GM21526 (cell line): ENCODE results near the gene RMI2.

Experiments
- ATAC-seq: cut with Tn5 transposase; IDR thresholded peaks from one replicate; pipeline ENCODE4 v1.9.1; 2021; ENCODE audit warnings: moderate library complexity; ENCODE audit not compliant: unreplicated experiment, low FRiP score

Gene RMI2

GRCh38 chr16:11309895-11310633 lies 35.2 kb upstream of the RMI2 start:
- no peak for ATAC-seq

GRCh38 chr16:11310634-11310977 lies 34.7 kb upstream of the RMI2 start:
- ATAC-seq: no peak

GRCh38 chr16:11310997-11311561 lies 34.2 kb upstream of the RMI2 start:
- no peak for ATAC-seq

DNA sequence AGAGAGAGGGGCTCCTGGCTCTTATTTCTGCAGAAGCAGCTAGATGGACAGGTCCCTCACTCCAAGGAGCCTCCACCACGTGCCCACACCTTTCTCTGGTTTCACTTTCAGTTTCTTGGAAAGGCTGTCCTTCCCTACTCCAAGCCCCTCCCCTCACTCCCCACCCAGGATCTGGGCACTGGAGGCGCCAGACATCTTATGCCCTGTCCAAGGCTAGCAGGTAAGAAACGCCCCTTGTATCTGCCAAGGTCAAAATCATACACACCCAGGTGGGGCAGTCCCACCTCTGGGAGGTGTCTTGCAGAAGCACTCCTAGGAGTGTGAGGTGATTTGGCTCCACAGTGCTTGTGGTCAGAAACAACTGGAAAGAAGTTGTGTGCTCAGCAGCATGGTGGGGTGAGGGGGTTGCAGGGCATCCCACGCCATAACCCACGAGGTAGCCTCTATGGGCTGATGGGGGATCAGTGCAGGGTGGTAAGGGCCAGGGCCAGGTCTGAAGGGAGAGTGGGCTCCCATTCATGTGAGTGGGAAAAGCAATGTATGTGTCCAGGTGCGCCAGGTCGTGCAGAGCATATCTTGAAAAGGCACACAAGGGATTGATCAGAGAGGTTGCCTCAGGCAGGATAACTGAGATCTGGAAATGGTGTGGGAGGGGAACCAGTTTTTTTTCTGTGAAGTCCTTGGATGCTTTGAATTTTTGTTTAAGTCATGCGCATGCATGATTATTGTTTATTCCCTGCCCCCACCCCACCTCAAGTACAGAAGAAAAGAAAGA lies 32.4 kb upstream of the RMI2 start:
- no peak for ATAC-seq

DNA sequence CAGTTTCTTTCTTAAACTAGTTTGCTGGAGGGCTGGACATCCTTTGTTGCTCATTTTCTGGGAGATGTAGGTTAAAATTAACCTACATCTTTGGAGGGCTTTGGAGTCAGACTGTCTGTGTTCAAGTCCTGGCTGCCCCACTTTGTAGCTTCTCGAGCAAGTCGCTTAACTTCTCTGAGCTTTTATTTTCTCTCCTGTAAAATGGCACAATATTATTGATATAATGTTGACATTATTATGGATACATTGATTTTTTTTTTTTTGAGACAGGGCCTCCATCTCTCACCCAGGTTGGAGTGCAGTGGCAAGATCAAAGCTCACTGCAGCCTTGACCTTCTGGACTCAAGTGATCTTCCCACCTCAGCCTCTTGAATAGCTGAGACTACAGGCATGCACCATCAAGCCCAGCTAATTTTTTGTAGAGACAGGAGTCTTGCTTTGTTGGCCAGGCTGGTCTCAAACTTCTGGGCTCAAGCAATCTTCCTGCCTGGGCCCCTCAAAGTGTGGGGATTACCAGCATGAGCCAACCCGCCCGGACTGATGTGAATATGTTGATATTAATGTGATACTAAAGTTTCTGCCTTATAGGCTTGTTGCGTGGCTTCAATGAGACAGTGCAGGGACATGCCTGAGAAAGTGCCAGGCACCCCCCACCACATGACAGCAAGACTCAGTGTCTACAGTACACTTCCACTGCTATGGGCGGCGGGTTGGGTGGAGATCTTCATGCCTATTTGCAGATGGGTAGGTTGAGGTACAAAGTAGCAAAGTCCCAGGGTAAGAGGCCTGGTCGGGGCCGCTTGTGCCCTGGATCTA lies 31.6 kb upstream of the RMI2 start:
- no peak for ATAC-seq

GRCh38 chr16:11314309-11314894 lies 30.9 kb upstream of the RMI2 start:
- no peak for ATAC-seq

GRCh38 chr16:11315510-11315909 lies 29.7 kb upstream of the RMI2 start:
- no peak for ATAC-seq

DNA sequence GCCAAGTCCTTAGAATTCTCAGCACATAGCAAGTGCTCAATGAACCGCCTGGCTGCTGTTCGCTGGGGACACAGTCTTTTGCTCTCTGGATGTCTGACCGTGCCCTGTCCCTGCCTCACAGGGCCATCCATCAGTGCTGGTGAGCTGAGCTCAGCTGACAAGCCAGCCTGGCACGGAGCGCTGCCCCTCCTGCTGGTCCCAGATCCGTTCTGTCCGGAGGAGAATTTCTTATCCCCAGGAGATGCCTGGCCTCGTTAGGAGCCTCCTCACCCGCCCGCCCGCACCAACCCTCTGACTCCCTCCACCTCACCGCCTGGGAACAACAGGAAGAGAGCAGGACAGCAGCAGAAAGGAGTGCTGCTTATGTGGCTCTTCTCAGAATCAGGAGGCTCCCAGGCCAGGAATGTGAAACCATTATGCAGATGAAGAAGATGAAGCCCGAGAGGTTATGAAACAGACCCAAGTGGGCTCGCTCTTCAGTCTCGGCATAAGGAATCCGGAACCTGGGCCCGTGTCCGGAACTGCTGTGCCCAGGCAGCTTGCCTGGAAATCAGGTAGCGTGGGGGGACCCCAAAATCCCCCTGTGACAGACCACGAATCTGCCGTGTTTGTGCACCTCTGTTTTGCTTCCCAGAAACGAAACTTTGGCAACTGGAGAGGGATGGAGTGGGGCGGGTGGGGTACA lies 28.8 kb upstream of the RMI2 start:
- ATAC-seq: no peak

DNA sequence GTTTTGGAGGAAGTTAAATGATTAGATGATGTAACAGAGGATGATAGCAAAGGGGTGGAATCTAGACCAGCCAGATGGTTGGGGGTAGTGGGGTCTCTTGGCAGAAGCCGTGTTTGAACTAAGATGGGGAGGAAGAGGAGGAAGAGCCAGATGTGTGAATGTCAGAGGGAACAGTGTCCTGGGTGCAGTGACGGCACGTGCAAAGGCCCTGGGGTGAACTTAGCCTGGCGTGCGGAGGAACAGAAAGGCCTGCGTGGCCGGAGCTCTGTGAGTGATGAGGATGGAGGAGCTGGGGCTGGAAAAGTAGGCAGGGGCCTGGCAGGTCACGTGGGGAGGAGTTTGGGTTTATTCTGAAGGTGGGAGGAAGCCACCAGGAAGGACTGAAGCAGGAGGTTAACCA lies 26.4 kb upstream of the RMI2 start:
- no peak for ATAC-seq

DNA sequence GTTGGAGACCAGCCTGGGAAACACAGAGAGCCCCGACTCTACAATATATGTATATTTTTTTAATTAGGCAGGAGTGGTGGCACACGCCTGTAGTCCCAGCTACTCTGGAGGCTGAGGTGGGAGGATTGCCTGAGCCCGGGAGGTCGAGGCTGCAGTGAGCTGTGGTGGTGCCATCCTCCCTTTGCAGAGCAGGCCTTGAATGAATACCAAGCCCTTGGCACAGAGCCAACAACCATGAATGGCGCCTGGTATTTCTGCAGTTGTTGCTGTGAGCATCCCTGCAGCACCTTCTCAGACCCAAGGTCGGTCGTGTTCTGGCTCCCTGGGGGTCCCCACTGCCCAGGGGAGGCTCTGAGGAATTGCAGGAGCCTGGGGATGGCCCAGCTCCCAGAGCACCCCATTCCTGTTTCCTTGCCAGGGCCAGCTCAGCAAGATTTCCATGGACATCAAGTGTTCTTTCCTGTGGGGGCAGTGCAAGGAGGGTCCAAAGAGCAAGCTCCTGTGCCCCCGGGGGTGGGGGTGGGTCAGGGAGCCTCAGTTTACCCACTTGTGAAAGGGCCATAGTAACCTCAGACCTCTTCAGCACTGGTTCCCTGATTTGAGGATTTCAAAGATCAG lies 25.6 kb upstream of the RMI2 start:
- no peak for ATAC-seq

- ATAC-seq: no peak
Observed at GRCh38 chr16:11320170-11320569, 25.1 kb upstream of the RMI2 start.

GRCh38 chr16:11321662-11322061 lies 23.6 kb upstream of the RMI2 start:
- no peak for ATAC-seq

- no peak for ATAC-seq
Observed at GRCh38 chr16:11322823-11323222, 22.4 kb upstream of the RMI2 start.

- ATAC-seq: no peak
Observed at GRCh38 chr16:11323551-11324336, 21.5 kb upstream of the RMI2 start.

- no peak for ATAC-seq
Observed at GRCh38 chr16:11325404-11326083, 19.7 kb upstream of the RMI2 start.

DNA sequence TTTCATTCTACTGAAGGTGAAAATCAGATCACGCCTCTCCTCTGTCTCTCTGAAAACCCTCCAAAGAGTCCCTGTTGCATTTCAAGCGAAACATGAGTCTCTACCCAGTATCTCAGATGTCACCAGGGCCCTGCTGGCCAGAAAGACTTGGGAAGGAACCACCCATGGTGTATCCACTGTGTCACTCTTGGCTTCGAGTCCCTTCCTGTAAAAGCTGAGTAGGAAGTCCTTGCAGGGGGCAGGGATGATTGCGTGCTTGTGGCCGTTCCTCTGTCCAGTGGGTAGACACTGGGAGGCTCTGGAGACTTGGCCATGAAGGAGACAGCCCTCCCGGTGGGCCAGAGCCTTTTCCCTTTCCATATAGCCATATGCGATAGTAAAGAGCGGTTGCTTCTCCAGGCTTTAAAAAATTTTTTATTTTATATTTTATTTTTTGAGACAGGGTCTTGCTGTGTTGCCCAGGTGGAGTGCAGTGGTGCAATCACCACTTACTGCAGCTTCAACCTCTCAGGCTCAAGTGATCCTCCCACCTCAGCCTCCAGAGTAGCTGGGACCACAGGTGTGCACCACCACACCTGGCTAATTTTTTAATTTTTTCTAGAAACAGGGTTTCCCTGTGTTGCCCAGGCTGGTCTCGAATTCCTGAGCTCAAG lies 19.0 kb upstream of the RMI2 start:
- ATAC-seq: no peak

DNA sequence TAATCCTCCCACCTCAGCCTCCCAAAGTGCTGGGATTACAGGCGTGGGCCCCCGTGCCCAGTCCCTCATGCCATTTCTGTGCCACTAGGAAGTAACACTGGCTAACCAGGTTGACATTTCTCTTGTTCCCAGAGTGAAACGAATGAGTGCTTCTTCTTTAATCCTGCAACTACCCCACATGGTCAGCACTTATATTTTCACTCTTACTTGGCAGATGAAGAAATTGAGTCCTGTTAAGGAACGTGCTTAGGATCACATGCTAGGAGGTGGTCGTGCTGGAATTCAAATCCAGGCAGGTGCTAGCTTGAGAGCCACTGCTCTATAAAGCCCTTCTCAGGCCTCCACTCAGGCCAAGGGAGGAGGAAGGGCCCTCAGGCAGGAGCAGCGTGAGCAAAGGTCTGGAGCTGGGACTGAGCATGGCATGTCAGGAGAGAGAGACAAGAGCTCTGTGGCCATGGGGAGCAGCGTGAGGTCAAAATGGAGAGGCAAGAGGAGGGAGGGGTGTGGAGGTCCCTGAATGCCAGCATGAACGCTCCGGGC lies 18.5 kb upstream of the RMI2 start:
- no peak for ATAC-seq
